A549 treated with dexamethasone at 1 μM for 4 hours (cell line): Measurements from ENCODE around the gene IRAK1BP1. TPM values are rescaled to one million over a fixed set of nuclear protein-coding genes. Genes with fewer than 3 reads are reported as not detected.

Source experiments
- total RNA-seq: library from RNA; stranded (reverse); fragments of 200-300 nt; extraction: Qiagen RNA extraction; gene quantifications from 5 replicates; pipeline ENCODE4 v1.2.3, GENCODE V29; 2022

IRAK1BP1 gene
- total RNA-seq: 0.61 to 0.81 TPM (median 0.62 TPM) in 5 replicates

DNA sequence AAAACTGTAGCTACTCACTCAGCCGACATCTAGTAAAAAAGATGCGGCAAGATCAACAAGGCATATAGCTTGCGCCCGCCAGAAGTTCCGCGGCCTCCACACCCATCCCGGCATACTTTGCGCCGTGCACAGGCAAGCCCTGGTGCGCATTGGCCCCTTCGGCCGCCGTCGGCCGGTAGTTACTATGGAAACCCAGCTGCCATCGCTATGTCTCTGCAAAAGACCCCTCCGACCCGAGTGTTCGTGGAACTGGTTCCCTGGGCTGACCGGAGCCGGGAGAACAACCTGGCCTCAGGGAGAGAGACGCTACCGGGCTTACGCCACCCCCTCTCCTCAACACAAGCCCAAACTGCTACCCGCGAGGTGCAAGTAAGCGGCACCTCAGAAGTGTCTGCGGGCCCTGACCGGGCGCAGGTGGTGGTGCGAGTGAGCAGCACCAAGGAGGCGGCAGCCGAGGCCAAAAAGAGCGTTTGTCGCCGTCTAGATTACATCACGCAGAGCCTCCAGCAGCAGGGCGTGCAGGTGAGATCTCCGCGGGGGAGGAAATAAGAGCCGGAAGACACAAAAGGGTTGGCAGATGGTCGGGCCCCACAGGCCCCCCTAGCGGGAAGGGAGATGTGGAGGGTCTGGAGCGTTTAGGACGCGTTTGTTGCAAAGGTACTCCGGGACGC is at the start of gene IRAK1BP1:
TSS of gene IRAK1BP1 (plus strand) at position 182 of the 671 bp plus-strand sequence. CDS start at position 208, 26 bp downstream.

Other genes with a start within 250 kb of the IRAK1BP1 start
- 3.0 to 6.2 TPM (median 5.2 TPM) in 5 replicates for gene PHIP, start 210.7 kb downstream of the IRAK1BP1 start, total RNA-seq